Measurements from ENCODE around the gene GGT7. TPM values are rescaled to one million over a fixed set of nuclear protein-coding genes. Genes with fewer than 3 reads are reported as not detected.
"Not testable (repeated sequence)": the region's sequence is repeated elsewhere in the genome, so short reads cannot be mapped to it uniquely, and the experiment has no call there.

The GGT7 gene
- polyA plus RNA-seq, 10 donors, result 10.8 to 26.1 (median 16.2) TPM

GRCh38 chr20:34849778-34850177 is 22.9 kb downstream of the GGT7 start:
- DNase-seq, result no peak

DNA sequence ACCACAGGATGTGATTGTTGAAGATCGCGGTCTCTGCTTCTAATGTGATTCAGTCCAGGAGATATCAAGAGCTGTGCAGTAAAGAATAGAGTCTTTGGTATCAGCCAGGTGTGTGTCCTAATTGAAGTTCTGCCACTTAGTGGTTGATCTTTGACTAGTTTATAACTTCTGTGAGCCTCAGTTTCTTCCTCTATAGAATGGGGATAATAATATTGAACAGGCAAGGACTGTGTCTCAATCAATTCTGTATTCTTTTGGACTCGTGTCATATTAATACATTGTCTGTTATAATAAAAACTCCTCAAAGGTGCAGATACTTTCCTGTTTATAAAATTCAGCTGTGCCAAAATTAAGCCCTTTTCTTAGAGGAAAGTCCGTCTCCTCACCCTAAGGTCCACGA is 24.1 kb downstream of the GGT7 start:
- DNase-seq, result no peak

DNA sequence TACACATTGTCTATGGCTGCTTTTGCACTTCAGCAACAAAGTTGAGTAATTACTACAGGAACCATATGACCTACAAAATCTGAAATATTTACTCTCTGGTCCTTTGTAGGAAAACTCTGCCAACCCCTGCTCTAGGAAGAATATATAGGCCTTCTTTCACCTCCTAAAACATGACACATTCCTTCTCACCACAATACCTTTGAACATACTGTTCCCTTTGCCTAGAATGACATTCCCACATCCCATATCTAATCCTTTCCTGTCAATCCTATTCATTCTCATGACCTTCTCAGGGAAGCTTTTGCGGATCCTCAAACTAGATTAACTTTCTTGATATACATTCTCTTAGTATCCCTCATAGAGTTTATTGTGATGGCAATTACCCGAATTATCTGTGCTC is 29.2 kb downstream of the GGT7 start:
- no peak for DNase-seq

GRCh38 chr20:34842143-34842542 is 30.5 kb downstream of the GGT7 start:
- DNase-seq, result no peak

- peak; percentile 15 to 57 (median 22) for DNase-seq
These were observed 38.2 kb downstream of the GGT7 start for GRCh38 chr20:34834459-34834893.

DNA sequence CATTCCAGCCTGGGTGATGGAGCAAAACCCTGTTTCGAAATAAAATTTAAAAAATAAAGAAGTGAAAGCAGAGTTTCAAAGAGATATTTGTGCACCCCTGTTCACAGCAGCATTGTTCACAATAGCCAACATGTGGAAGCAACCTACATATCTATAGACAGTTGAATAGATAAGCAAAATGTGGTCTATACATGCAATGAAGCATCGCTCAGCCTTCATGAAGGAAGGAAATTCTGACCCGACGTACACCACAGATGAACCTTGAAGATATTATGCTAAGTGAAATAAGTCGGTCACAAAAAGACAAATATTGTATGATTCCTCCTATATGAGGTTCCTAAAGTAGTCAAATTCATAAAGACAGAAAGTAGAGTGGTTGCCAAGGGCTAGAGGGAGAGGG is 40.7 kb downstream of the GGT7 start:
- DNase-seq, result no peak

GRCh38 chr20:34829191-34829590 is 43.5 kb downstream of the GGT7 start:
- no peak for DNase-seq

GRCh38 chr20:34825530-34826362 is 46.9 kb downstream of the GGT7 start, which contains the start of gene NCOA6:
NCOA6 (minus strand) TSS chr20:34825651; CDS start chr20:34782355, 43,296 bp downstream.
- peak; percentile 74 to 87 (median 86) for DNase-seq

DNA sequence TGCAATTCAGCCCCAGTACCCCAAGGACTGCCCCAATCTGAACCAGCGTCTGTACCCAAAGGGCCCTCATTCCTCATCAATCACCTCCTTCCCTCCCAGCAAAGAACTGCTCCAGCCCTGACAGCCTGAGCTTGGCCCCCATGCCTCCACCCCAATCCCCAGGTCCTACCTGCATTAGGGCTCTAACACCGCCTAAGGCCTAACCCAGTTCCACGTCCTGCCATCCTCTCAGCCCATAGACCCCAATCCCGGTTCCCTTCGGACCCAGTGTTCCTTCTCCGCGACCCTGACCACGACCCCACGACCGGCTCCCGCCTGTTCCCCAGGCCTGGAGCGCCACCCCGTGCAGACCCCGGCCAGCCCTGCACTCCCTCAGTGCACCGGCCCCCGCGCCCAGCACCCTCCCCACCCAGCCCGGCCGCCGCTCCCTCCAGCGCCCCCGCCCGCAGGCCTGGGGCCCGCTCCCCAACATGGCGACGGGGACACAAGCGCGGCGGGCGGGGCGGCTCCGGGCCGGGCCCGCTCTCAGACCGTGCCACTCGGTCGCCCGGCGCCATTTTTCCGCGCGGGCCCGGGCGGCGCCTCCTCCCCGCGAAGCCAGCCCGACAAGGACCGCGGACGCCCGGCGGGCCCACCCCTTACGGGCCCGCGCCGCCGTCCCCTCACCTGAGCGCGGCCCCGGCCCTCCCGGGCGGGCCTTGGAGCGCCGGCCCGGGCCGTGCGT is 47.7 kb downstream of the GGT7 start:
- peak; percentile 42 to 81 (median 61) for DNase-seq

- DNase-seq, result peak; percentile 24 to 62 (median 25)
These were observed 48.2 kb downstream of the GGT7 start for GRCh38 chr20:34824452-34824805.

GRCh38 chr20:34824026-34824425 is 48.6 kb downstream of the GGT7 start:
- no peak for DNase-seq

DNA sequence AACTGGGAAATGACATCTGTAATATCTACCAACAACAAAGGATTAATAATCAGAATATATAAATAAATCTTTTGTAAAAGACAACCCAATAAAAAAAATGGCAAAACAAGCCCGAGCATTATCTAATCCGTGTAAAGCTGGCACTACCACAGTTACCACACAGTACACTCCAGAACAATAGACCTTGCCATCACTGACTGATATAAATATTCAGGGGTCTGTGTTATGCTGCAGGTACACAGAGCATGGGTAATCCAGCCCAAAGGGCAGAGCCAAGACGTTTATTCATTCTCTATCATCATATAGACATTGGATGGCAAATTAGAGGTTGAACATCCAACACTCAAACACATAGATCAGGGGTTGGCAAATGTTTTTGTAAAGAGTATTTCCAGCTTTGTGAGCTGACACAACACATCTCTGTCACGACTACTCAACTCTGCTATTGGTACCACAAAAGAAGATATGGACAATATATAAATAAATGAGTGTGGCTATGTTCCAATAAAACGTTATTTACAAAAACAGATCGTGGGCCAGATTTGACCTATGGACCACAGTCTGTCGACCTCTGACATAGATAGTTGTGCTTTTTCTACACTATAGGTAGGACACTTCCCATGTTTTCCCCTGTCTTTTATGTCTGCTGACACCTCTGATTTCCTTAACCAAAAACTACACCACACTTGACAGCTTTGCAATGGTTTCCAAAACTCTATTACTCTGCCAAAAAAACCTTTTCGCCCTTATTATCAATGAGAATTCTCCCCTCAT is 51.7 kb downstream of the GGT7 start:
- DNase-seq, result no peak

GRCh38 chr20:34817801-34818200 is 54.9 kb downstream of the GGT7 start:
- no peak for DNase-seq

- DNase-seq, result no peak
These were observed 55.6 kb downstream of the GGT7 start for GRCh38 chr20:34817072-34817471.

DNA sequence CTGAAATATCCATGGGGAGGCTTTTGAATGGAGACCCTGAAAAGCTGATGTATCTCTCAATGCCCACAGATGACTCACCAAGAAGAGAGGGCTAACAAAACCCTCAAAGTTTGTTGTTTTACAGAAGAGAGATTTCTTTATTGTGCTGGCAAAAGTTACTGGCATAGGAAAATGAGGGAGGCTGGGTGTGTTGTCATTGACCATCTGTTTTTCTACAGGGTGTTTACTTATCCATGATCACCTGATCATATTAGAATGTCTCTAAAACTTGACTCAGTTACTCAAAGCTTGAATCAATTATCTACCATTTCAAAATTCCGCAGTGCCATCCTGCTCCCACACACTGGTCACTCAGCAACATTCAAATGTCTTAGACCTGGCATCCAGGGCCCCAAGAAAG is 57.0 kb downstream of the GGT7 start:
- no peak for DNase-seq

DNA sequence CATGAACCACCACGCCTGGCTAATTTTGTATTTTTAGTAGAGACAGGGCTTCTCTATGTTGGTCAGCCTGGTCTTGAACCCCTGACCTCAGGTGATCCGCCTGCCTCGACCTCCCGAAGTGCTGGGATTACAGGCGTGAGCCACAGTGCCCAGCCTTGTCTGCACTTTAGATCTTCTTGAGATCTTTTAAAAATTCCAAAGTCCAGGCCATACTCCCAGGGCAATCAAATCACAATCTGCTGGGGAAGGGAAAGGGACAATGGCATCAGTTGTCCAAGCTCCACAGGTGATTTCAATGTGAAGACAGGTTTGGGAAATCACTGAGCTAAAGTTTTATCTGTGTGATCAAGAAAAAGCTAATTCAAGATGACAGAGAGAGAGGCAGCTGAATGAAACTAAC is 64.1 kb downstream of the GGT7 start:
- DNase-seq, result no peak

DNA sequence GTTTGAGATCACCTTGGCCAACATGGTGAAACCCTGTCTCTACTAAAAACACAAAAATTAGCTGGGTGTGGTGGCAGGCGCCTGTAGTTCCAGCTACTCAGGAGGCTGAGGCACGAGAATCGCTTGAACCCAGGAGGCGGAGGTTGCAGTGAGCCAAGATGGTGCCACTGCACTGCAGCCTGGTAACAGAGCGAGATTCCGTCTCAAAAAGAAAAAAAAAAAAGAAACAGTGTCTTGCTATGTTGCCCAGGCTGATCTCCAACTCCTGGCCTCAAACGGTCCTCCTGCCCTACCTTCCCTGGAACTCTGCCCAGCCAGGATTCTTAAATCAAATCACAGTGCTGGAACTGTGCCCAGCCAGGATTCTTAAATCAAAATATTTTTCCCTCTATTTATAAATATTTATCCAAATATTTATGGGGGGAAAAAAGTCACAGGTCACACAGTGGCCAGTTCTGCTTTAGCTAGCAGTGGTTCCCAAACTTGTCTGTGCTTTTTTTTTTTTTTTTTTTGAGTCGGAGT is 64.7 kb downstream of the GGT7 start:
- DNase-seq, result not testable (repeated sequence)

DNA sequence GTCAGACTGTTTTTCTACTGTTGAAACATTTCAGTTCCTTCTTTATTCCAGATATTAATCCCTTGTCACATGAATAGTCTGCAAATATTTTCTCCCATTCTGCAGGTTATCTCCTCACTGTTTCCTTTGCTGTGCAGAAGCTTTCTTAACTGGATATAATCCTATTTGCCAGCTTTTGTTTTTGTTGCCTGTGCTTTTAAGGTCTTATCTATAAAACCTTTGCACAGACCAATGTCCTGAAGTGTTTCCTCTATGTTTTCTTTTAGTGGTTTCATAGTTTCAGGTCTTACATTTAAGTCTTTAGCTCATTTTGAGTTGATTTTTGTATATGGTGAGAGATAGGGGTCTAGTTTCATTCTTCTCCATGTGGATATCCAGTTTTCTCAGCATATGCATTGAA is 66.4 kb downstream of the GGT7 start:
- no peak for DNase-seq

DNA sequence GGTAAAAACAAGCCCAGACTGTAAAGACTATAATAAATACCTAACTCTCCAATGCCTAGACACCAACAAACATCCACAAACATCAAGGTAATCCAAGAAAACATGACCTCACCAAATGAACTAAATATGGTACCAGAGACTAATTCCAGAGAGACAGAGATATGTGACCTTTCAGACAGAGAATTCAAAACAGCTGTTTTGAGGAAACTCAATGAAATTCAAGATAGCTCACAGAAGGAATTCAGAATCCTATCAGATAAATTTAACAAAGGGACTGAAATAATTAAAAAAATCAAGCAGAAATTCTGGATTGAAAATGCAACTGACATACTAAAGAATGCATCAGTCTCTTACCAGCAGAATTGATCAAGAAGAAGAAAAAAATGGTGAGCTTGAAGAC is 73.8 kb downstream of the GGT7 start:
- DNase-seq, result no peak

DNA sequence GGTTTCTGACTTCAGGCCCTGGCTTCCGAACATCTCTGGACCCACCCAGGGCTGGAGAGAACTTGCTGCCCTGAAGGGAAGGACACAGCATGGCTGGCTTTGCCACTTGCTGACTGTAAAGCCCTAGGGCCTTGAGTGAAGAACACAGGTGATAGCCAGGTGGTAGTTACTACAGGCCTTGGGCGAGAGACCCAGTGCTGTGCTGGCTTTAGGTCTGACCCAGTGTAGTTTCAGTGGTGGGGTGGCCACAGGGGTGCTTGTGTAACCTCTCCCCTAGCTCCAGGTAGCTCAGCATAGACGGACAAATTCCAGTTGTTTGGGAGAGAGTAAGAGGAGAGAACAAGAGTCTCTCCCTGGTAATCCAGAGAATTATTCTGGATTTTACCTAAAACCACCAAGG is 74.3 kb downstream of the GGT7 start:
- DNase-seq, result no peak

DNA sequence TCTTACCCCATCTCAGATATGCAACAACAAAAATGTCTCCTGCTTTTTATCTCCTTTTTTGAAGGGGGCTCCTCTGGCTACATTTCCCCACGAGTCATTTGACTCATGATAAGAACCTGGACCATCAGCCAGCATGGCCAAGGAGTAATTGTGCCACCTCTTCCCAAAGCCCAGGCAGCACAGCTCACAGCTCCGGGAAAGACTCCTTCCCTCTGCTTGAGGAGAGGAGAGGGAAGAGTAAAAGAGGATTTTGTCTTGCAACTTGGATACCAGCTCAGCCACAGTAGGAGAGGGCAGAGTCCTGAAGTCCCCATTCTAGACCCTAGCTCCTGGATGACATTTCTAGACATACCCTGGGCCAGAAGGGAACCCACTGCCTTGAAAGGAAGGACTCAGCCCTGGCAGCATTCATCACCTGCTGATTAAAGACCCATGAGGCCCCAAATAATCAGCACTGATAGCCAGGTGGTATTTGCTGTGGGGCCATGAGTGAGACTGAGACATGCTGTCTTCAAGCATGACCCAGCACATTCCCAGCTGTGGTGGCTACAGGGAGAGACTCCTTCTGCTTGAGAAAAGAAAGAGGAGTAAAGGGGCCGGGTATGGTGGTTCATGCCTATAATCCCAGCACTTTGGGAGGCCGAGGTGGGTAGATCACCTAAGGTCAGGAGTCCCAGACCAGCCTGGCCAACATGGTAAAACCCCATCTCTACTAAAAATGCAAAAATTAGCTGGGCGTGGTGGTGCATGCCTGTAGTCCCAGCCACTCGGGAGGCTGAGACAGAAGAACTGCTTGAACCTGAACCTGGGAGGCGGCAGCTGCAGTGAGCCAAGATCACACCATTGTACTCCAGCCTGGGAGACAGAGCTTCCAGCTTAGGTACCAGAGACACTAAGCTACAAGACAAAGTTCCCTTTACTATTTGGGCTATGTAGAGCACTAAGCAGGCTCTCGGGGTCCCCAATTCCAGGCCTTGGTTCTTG is 75.4 kb downstream of the GGT7 start:
- DNase-seq, result peak in 1 of 3 donors; percentile 5

Measured in muscle of back (tissue), 11 donors.